Measurements from ENCODE around the gene SUGP2. TPM values are rescaled to one million over a fixed set of nuclear protein-coding genes. Genes with fewer than 3 reads are reported as not detected.

Gene SUGP2
- 33.5 TPM for total RNA-seq

GRCh38 chr19:19033426-19034203, at the start of gene SUGP2, which contains the start of gene ARMC6:
TSS of gene SUGP2 (minus strand) at chr19:19033517. CDS start at chr19:19031071, 2,446 bp downstream.
TSS of gene ARMC6 (plus strand) at chr19:19033603. CDS start at chr19:19034210, 607 bp downstream.
- peak; percentile 81 for DNase-seq

DNA sequence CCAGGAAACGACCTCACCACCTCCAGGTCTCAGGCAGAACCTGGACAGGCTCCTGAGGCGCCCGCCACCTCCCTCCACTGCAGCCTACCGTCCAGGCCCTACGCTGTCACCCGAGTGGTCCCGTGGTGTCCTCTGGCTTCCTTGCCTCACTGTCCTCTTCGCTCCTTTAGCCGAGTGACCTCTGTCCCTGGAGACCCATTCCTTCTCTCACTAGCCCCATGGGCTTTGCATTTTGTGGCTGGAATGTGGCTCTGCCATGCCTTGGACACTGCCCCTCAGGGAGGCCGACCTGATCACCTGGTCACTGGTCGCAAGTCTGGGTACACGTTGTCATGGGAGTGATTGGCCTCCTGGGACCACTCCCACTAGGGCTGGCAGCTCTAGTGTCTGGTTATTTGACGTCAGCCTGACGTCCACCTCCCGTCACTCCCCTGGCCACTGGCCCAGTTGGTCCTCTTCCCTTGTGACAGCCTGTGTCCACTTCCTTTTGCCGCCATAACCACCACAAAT, 48.4 kb upstream of the SUGP2 start:
- DNase-seq = no peak

- DNase-seq = no peak
Measured at GRCh38 chr19:19079571-19079970, 46.3 kb upstream of the SUGP2 start.

GRCh38 chr19:19078801-19079200, 45.5 kb upstream of the SUGP2 start:
- DNase-seq = no peak

- DNase-seq = no peak
Measured at GRCh38 chr19:19077103-19077502, 43.8 kb upstream of the SUGP2 start.

- no peak for DNase-seq
Measured at GRCh38 chr19:19076476-19076875, 43.2 kb upstream of the SUGP2 start.

- DNase-seq = no peak
Measured at GRCh38 chr19:19075126-19075525, 41.8 kb upstream of the SUGP2 start.

DNA sequence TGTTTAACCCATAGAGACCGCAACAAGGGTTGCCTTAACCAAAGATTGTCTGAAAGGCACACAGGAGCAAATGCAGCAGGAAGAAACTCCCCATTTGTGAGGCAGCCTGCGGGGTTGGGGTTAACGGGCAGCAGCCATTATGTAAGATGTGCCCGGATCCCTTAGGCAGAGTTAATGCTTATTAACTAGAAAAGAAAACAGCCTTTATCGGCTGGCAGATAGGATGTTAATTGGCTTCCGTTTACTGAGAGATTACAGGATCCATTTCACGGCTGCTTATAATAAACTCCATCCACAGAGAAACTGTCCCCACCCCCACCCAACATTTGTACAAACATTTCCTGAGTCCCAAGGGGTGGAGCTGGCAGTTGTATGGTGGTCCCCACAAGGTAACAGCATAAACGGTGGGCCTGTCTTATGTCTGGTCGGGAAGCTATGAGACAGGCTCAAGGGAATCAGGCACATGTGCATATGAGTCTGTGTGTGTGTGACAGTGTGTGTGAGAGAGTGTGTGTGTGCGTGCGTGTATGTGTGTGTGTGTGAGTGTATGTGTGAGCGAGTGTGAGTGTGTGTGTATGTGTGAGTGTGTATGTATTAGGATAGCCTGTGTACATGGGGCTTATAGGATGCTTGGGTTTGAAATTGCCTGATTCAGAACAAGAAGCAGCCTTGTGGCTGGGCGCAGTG, 41.0 kb upstream of the SUGP2 start:
- DNase-seq = no peak

DNA sequence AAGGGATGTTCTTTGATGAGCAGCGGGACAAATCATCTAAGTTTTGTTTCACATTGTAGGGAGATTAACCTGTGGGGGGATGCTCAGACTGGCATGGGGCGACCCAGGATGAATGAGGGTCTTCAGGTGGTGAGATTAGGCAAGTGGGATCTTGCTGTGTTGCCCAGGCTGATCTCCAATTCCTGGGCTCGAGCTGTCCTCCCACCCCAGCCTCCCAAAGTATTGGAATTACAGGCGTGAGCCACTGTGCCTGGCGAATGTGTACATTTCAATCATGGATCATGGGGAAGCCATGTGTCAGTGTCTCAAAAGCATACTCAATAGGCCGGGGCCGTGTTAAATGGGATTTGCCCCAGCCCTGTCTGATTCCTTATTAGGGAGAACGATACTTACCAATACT, 38.6 kb upstream of the SUGP2 start:
- no peak for DNase-seq

DNA sequence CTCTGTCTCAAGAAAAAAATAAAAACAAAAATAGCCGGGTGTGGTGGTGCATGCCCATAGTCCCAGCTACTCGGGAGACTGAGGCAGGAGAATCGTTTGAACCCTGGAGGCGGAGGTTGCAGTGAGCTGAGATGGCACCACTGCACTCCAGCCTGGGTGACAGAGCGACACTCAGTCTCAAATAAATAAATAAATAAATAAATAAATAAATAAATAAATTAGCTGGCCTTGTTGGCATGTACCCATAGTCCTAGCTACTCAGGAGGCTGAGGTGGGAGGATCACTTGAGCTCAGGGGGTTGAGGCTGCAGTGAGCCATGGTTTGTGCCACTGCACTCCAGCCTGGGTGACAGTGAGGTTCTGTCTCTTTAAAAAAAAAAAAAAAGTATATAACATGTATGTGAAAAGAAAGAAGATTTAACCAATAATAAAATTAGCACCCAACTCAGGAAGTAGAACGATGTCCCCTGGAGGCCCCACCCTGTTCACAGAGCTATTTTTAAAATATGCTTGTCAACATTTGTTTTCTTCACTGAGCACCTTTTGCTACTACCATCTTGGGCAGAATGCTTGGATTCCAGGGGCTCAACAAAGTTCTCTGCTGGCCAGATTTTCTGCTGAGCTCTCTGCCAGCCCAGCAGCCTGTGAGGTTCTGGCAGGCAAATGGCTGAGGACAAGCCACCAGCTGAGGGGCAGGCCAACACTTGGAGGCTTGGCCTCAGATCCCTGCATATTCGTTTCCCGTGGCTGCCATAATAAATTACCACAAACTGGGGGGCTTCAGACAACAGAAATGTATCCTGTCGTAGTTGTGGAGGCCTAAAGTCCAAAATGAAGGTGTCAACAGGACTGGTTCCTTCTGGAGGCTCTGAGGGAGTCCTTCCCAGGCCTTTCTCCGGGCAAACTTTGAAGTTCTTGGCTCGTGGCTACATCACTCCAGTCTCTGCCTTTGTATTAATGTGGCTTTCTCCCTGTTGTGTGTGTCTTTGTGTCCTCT, 35.6 kb upstream of the SUGP2 start:
- no peak for DNase-seq

GRCh38 chr19:19067276-19068072, 34.2 kb upstream of the SUGP2 start:
- peak; percentile 82 for DNase-seq

- DNase-seq = no peak
Measured at GRCh38 chr19:19064811-19065745, 31.8 kb upstream of the SUGP2 start.

DNA sequence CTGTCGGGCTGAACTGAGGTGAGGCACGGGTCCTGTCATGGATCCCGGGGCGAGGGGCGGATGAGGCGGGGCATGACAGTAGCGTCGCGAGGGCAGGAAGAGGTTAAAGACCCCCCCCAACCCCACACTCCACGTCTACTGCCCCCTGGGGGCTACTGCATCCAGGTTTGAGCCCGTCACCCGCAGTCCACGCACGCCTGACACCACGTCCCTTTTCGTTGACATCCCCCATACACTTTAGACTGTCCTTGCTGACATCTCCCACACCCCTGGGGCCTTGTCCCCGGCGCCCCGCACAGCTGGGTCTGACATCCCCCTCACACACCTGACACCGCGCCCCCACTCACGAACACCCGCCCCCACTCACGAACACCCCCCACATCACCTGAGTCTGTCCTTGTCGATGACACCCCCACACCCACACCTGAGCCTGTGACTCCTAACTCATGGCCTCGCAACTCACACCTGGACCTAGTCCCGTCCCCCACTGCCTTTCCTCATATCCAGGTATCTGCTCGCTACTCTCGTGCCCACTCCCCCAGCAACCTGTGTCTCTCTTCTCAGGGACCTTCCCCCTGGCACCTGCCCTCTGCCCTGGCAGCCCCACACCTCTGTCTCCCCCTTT, 30.9 kb upstream of the SUGP2 start:
- DNase-seq = no peak

- peak; percentile 100 for DNase-seq
Measured at GRCh38 chr19:19063183-19064097, 30.1 kb upstream of the SUGP2 start, which contains the start of gene SLC25A42. TSS of gene SLC25A42 (plus strand) at chr19:19063994. CDS start at chr19:19096125, 32,131 bp downstream.

GRCh38 chr19:19062454-19063182, 29.3 kb upstream of the SUGP2 start:
- no peak for DNase-seq

GRCh38 chr19:19061506-19061905, 28.2 kb upstream of the SUGP2 start:
- DNase-seq = no peak

DNA sequence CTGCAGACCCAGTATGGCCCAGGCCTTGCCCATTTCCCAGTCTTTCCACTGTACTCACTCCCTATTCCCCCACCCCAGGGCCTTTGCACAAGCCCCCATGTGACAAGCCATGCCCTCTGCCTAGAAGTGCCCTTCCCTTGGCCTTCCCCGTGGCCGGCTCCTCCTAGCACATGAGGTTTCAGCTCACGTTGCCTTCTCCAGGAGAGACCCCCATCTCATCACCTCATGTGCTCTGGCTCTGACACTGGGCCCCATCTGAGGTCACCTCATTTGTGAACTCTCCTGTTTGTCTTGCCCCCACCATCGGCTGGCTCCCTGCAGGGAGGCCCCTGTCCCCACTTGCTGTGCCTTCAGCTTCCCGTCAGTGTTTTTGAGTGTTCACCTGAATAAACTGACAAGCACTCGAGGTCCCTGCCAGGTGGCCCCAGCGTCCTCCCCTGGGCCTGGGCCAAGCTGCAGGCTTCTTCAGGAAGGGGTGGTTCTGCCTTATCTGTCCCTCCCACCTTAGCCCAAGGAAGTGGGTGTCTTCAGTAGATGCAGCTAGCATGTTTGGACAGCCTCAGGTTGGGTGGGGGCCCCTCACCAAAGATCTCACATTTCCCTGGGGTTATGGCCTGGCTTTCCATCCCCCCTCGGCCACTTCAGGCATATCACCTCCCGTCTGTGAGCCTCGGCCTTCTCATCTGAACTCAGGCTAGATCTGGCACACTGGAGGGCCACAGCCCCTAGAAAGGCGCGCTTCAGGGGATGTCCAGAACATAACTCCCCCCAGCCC, 26.7 kb upstream of the SUGP2 start:
- DNase-seq = no peak

Data from skin of body (tissue), 2 donors.